Head of caudate nucleus (tissue), 42 donors: ENCODE data around the gene HNRNPH1.

Experiments used
- DNase-seq, 42 donors: peaks; one replicate each; pipeline versions ENCODE4 v3.0.0 to v3.0.0-alpha.2; 2020 to 2021; ENCODE audit warnings: mixed read lengths in 7 of 42
- intact Hi-C: fragments of 100-400 bp; cut with DNase I; formaldehyde crosslinking; loops from one replicate; pipeline ENCODE4 v1.15.0; 2022

Gene HNRNPH1

DNA sequence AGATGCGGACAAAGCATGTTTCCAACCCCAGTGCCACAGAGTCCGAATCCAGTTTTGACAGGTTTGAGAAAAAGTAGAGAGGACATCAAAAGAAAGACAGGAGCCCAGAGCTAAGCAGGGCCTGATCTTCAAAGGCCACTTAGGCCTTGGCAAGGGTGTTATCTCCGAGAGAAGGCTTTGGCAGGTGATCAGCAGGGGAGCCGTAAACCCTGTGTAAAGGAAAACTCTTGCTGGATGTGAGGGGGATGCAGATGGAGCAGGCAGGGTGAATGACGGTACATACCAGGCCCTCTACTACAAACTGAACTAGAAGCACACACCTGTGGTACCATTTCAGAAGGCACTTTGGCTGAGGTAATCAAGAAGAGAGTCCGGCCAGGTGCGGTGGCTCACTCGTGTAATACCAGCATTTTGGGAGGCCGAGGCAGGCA lies 1.4 kb upstream of the HNRNPH1 start:
- peak in 1 of 42 donors; percentile 20 for DNase-seq
- intact Hi-C loops = loop anchor here (10.0 kb wide), 1 partner anchor 70 kb away; the partner anchor contains the start of gene RUFY1

- intact Hi-C loops = loop anchor here (10.0 kb wide), 1 partner anchor 69 kb away; the partner anchor contains the start of gene RUFY1
- DNase-seq = peak in 19 of 42 donors; percentile 16 to 60 (median 41)
These were observed 653 bp upstream of the HNRNPH1 start for GRCh38 chr5:179623906-179624741.

- peak in 3 of 42 donors; percentile 6 to 34 (median 17) for DNase-seq
- intact Hi-C loops = loop anchor here (10.0 kb wide), 1 partner anchor 67 kb away; the partner anchor contains the start of gene RUFY1
These were observed 1.8 kb downstream of the HNRNPH1 start for GRCh38 chr5:179621551-179622214.

- intact Hi-C loops = loop anchor here (10.0 kb wide), 1 partner anchor 66 kb away; the partner anchor contains the start of gene RUFY1
- DNase-seq = no peak
These were observed 2.6 kb downstream of the HNRNPH1 start for GRCh38 chr5:179620703-179621350.

- intact Hi-C loops = loop anchor here (10.0 kb wide), 1 partner anchor 65 kb away; the partner anchor contains the start of gene RUFY1
- no peak for DNase-seq
These were observed 3.2 kb downstream of the HNRNPH1 start for GRCh38 chr5:179620293-179620692.

DNA sequence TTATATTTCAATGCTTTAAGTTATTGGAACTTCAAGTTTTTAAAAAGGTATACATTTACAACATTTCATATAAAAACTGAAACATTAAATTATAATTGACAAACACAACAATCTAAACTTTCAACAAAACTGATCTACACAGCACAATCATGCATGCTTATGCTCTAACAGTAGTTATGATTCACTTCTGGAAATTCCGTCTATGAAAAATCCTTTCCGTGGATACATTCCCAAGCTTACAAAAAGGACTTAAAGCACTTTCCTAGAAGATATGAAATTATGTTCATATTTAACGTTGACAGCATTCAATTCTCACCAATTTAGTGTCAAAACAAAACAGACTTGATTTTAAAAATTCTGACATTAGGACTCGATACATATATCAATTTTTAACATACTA lies 3.7 kb downstream of the HNRNPH1 start:
- intact Hi-C loops = loop anchor here (10.0 kb wide), 1 partner anchor 65 kb away; the partner anchor contains the start of gene RUFY1
- DNase-seq = no peak

GRCh38 chr5:179618923-179619554 lies 4.4 kb downstream of the HNRNPH1 start:
- intact Hi-C loops = no loop called here
- DNase-seq = peak in 2 of 42 donors; percentile 10 to 12

GRCh38 chr5:179617930-179618329 lies 5.5 kb downstream of the HNRNPH1 start:
- no peak for DNase-seq
- intact Hi-C loops = no loop called here

- no peak for DNase-seq
- intact Hi-C loops = no loop called here
These were observed 7.4 kb downstream of the HNRNPH1 start for GRCh38 chr5:179616002-179616594.

GRCh38 chr5:179615203-179615602 lies 8.3 kb downstream of the HNRNPH1 start:
- intact Hi-C loops = no loop called here
- DNase-seq = no peak

DNA sequence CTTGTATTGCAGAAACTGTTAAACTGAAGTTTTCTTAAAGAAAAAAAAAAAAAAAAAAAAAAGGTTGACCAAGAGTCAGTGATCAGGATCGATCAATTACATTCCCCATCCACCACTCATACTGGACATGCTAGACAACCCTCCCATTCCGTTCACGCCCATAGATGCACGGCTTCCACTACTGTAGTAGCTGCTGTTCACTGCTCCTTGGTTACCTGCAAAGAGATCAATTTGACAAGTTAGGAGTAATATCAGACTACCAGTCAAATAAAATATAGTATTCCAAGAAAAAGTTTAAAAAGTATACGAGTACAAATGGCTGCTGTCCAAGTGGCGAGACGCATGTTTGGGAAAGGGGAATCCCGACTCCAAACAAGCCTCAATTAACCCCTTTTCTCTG lies 8.7 kb downstream of the HNRNPH1 start:
- intact Hi-C loops = no loop called here
- no peak for DNase-seq

GRCh38 chr5:179613460-179614071 lies 9.9 kb downstream of the HNRNPH1 start:
- intact Hi-C loops = no loop called here
- no peak for DNase-seq

DNA sequence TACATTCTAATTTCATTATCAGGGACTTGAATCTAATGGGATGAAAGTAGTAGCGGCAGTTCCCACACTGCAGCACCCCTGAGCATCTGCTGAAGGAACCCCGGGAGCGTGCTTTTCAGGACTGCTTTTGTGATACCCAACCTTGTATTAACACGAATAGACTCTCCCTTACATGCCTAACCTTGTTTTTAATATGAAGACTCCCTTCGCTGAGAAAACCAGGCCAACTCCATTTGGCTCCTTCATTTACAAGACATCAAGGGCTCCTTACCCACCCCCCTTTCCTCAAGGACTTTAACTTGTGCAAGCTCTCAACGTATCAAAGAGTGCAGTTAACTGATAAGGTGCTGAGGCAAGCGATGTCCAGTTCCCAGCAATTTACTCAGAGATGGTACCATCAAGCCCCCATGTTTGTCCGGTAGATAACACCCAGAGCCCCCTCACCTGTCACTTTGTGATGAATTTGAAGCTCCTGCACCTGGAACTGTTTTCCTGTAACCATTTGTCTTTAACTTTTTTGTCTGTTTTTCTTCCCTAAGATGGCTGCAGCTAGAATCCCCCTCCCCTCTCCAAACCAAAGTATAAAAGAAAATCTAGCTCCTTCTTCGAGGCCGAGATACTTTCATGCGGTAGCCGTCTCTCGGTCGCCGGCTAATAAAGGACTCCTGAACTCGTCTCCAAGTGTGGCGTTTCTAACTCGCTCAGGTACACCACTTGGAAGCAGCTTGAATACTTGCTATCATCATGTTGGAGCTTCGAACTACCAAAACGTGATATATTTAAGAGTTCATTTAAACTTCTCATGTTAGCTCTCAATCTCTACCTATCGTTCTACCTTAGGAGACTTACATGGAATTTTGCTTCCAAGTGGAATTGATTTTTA lies 10.7 kb downstream of the HNRNPH1 start:
- intact Hi-C loops = no loop called here
- DNase-seq = no peak

DNA sequence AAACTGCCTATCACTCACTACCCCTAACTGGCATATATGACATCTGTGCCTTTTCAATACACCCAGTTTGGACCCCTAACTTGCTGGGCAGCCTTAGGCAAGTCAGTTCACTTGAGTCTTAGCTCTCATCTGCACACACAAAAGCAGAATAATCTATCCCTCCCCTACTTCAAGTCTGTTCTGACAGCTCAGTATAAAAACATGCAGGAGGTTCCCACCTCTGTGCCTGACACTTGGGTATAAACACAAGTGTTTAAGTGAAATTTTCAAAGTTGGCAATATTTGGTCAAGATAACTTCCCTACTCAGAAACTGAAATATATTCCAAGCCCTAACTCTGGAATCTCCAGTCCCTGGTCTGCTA lies 12.6 kb downstream of the HNRNPH1 start:
- DNase-seq = peak in 1 of 42 donors; percentile 24
- intact Hi-C loops = no loop called here

DNA sequence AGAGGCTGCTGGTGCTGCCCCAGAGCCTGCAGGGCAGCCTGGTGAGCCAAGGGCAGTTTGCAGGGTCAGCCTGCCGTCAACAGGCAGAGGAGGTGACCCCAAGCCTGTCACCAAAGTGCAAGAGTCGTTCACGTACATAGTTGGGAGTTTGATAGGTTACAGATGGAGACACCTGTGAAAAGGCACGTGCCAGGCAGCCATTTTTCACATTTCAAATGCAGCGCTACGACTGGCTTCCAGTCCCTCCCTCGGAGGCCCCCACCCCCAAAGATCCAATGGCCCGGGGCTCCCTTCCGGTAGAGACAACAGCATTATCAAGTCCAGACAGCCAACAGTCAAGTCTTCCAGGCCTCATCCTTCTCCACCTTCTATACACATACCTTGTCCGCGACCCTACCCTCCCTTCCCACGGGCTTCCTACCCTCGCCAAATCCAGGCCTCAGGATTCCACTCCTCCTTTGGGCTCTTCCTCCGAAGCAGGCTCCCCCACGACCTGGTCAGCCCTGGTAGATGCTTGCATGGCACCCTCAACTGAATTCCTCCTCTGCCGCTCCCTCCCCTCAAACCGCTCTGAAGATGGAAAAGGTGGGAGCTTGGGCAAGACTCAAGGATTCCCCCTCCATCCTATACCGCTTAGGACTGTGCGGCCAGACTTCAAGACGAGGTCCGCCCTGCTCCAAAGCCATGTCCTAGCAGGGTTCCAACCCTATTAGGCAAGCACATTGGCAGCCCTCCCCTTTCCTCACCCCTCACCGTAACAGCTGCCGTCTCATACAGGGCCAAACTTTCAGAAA lies 13.2 kb downstream of the HNRNPH1 start:
- intact Hi-C loops = no loop called here
- peak in 3 of 42 donors; percentile 20 to 27 (median 25) for DNase-seq

DNA sequence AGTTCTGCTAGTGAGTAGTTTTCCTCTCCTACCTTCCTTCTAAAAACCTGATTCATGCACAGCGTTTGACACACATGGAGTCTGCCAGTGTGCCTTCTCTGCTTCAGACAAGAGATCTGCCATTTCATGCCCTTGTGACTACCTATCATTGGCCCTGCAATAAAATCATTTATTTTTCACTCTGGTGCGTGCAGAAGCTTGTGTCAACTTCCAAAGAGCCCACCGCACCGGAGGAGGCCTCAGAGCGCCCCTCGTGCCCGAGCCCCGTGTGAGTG lies 13.7 kb downstream of the HNRNPH1 start:
- intact Hi-C loops = no loop called here
- peak in 2 of 42 donors; percentile 19 to 23 for DNase-seq

GRCh38 chr5:179608131-179608581 lies 15.3 kb downstream of the HNRNPH1 start:
- peak; percentile 28 to 92 (median 65) for DNase-seq
- intact Hi-C loops = no loop called here
